ENCODE results near the gene CACNB4.
"Not testable (repeated sequence)": the region's sequence is repeated elsewhere in the genome, so short reads cannot be mapped to it uniquely, and the experiment has no call there.

CACNB4 gene

DNA sequence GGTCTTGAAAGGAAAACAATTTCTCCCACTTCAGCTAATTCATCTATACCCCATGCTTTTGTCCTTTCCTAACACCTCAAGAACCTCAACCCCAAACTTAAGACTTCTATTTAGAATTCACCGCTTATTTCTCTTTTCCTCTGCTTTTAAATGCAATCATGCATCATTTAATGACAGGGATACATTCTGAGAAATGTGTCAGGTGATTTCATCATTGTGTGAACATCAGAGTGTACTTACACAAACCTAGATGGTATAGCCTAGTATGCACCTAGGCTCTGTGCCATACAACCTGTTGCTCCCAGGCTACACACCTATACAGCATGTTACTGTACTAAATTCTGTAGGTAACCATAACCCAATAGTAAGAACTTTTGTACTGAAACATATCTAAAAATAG is 293.5 kb downstream of the CACNB4 start:
- Histone ChIP-seq H3K27me3 (ENCODE audit: control insufficient read depth in 5 of 5, insufficient read depth in 4 of 5, low read length in 5 of 5) (no peaks in the 10 kb centered on the region), H3K4me3 (ENCODE audit: low read depth in 1 of 5, low read length in 5 of 5) (no peak overlapping the region), H3K4me1 (ENCODE audit: control insufficient read depth in 5 of 5, insufficient read depth in 5 of 5, low read length in 5 of 5) (peaks cover 0 to 3% (median 0%) of the 10 kb centered on the region in 5 donors), H3K9ac (ENCODE audit: low read length in 5 of 5) (no peak overlapping the region), H3K36me3 (ENCODE audit: control insufficient read depth in 5 of 5, insufficient read depth in 5 of 5, low read length in 5 of 5) (peaks cover 22 to 38% (median 31%) of the 10 kb centered on the region in 5 donors), H3K9me3 (ENCODE audit: control insufficient read depth in 5 of 5, low read length in 5 of 5) (no peaks in the 10 kb centered on the region), H3K27ac (ENCODE audit: low read depth, low read length) (no peak overlapping the region)

GRCh38 chr2:151803811-151804210 is 295.0 kb downstream of the CACNB4 start:
- H3K27ac ChIP-seq (ENCODE audit: low read depth, low read length) = no peak overlapping the region
- no peaks in the 10 kb centered on the region for H3K9me3 ChIP-seq (ENCODE audit: control insufficient read depth in 5 of 5, low read length in 5 of 5)
- no peak overlapping the region for H3K9ac ChIP-seq (ENCODE audit: low read length in 5 of 5)
- H3K4me3 ChIP-seq (ENCODE audit: low read depth in 1 of 5, low read length in 5 of 5) = no peak overlapping the region
- peaks cover 0 to 3% (median 0%) of the 10 kb centered on the region in 5 donors for H3K4me1 ChIP-seq (ENCODE audit: control insufficient read depth in 5 of 5, insufficient read depth in 5 of 5, low read length in 5 of 5)
- H3K27me3 ChIP-seq (ENCODE audit: control insufficient read depth in 5 of 5, insufficient read depth in 4 of 5, low read length in 5 of 5) = no peaks in the 10 kb centered on the region
- peaks cover 20 to 40% (median 27%) of the 10 kb centered on the region in 5 donors for H3K36me3 ChIP-seq (ENCODE audit: control insufficient read depth in 5 of 5, insufficient read depth in 5 of 5, low read length in 5 of 5)

DNA sequence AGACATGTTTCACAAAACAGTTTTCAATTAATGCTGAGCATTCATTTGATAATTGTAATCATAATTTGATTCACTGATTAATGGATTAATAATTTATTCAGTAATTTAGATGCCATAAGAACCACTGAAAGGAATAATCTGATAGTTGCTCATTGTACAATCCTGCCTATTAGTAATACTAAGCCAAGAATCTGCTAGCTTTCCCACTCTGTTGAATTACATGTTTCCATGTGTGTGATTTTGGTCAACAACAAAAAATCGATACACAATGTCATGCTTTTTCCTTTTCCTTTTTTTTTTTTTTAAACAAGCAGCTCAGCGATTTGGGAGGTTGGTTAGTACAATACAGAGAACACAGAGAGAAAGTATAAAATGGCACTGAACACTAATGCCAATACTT is 296.5 kb downstream of the CACNB4 start:
- no peak overlapping the region for H3K4me3 ChIP-seq (ENCODE audit: low read depth in 1 of 5, low read length in 5 of 5)
- H3K27me3 ChIP-seq (ENCODE audit: control insufficient read depth in 5 of 5, insufficient read depth in 4 of 5, low read length in 5 of 5) = no peaks in the 10 kb centered on the region
- H3K9me3 ChIP-seq (ENCODE audit: control insufficient read depth in 5 of 5, low read length in 5 of 5) = no peaks in the 10 kb centered on the region
- no peak overlapping the region for H3K27ac ChIP-seq (ENCODE audit: low read depth, low read length)
- peaks cover 20 to 40% (median 26%) of the 10 kb centered on the region in 5 donors for H3K36me3 ChIP-seq (ENCODE audit: control insufficient read depth in 5 of 5, insufficient read depth in 5 of 5, low read length in 5 of 5)
- no peaks in the 10 kb centered on the region for H3K4me1 ChIP-seq (ENCODE audit: control insufficient read depth in 5 of 5, insufficient read depth in 5 of 5, low read length in 5 of 5)
- H3K9ac ChIP-seq (ENCODE audit: low read length in 5 of 5) = no peak overlapping the region

DNA sequence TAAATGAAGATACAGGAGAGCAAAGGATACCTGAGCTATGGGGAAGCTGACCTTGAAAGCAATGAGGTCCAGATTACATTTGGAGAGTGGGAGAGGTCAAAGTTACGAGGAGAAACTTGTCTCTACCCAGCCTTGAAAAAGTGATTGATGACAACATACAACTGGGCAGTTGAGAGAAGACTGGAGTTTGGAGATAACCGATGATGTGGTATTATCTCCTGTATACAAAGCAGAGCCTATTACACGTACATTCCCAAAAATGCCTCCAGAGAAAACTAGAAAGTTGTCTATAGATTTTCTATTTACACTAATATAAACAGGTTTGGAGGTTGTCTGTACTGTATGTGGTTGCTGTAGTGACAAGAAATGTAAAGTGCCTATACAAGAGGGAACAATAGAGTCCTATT is 299.0 kb downstream of the CACNB4 start:
- Histone ChIP-seq H3K4me1 (ENCODE audit: control insufficient read depth in 5 of 5, insufficient read depth in 5 of 5, low read length in 5 of 5) (no peaks in the 10 kb centered on the region), H3K4me3 (ENCODE audit: low read depth in 1 of 5, low read length in 5 of 5) (no peak overlapping the region), H3K27me3 (ENCODE audit: control insufficient read depth in 5 of 5, insufficient read depth in 4 of 5, low read length in 5 of 5) (no peaks in the 10 kb centered on the region), H3K9me3 (ENCODE audit: control insufficient read depth in 5 of 5, low read length in 5 of 5) (no peaks in the 10 kb centered on the region), H3K9ac (ENCODE audit: low read length in 5 of 5) (no peak overlapping the region), H3K36me3 (ENCODE audit: control insufficient read depth in 5 of 5, insufficient read depth in 5 of 5, low read length in 5 of 5) (peaks cover 7 to 22% (median 13%) of the 10 kb centered on the region in 5 donors), H3K27ac (ENCODE audit: low read depth, low read length) (no peak overlapping the region)

GRCh38 chr2:151796774-151797173 is 302.1 kb downstream of the CACNB4 start:
- Histone ChIP-seq H3K27ac (ENCODE audit: low read depth, low read length) (no peak overlapping the region), H3K4me3 (ENCODE audit: low read depth in 1 of 5, low read length in 5 of 5) (no peak overlapping the region), H3K9me3 (ENCODE audit: control insufficient read depth in 5 of 5, low read length in 5 of 5) (no peaks in the 10 kb centered on the region), H3K36me3 (ENCODE audit: control insufficient read depth in 5 of 5, insufficient read depth in 5 of 5, low read length in 5 of 5) (peaks cover 0 to 22% (median 5%) of the 10 kb centered on the region in 5 donors), H3K27me3 (ENCODE audit: control insufficient read depth in 5 of 5, insufficient read depth in 4 of 5, low read length in 5 of 5) (no peaks in the 10 kb centered on the region), H3K9ac (ENCODE audit: low read length in 5 of 5) (no peak overlapping the region), H3K4me1 (ENCODE audit: control insufficient read depth in 5 of 5, insufficient read depth in 5 of 5, low read length in 5 of 5) (no peaks in the 10 kb centered on the region)

DNA sequence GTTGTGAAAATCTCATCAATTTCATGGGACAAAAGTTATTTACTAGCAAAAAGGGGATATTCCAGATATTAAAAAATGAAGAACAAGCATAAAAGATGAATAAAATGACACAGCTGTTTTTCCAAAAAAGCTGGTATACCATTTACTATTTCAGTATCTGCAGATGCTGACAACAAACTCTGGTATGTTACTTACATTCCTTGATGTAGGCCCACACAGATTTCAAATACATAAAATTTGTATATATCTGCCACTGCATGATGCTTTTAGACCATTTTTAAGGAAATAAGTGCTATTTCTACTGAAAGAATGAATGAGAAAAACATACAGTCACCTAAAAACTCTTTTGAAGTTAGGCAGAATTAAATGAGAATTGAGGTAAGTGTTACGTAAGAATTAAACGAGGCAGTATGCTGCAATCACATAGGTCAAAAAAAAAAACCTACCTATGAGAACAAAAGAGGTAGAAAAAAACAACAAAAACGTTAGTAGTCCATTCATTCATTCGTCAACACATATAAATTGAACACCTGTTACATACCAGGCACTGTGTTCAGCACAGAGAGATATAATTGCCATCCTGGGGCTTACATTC is 303.1 kb downstream of the CACNB4 start:
- no peak overlapping the region for H3K9ac ChIP-seq (ENCODE audit: low read length in 5 of 5)
- H3K4me3 ChIP-seq (ENCODE audit: low read depth in 1 of 5, low read length in 5 of 5) = no peak overlapping the region
- no peaks in the 10 kb centered on the region for H3K4me1 ChIP-seq (ENCODE audit: control insufficient read depth in 5 of 5, insufficient read depth in 5 of 5, low read length in 5 of 5)
- no peaks in the 10 kb centered on the region for H3K27me3 ChIP-seq (ENCODE audit: control insufficient read depth in 5 of 5, insufficient read depth in 4 of 5, low read length in 5 of 5)
- no peak overlapping the region for H3K27ac ChIP-seq (ENCODE audit: low read depth, low read length)
- H3K9me3 ChIP-seq (ENCODE audit: control insufficient read depth in 5 of 5, low read length in 5 of 5) = no peaks in the 10 kb centered on the region
- peaks cover 0 to 16% (median 5%) of the 10 kb centered on the region in 5 donors for H3K36me3 ChIP-seq (ENCODE audit: control insufficient read depth in 5 of 5, insufficient read depth in 5 of 5, low read length in 5 of 5)

- H3K9me3 ChIP-seq (ENCODE audit: control insufficient read depth in 5 of 5, low read length in 5 of 5); H3K27ac ChIP-seq (ENCODE audit: low read depth, low read length); H3K4me1 ChIP-seq (ENCODE audit: control insufficient read depth in 5 of 5, insufficient read depth in 5 of 5, low read length in 5 of 5); H3K36me3 ChIP-seq (ENCODE audit: control insufficient read depth in 5 of 5, insufficient read depth in 5 of 5, low read length in 5 of 5); H3K4me3 ChIP-seq (ENCODE audit: low read depth in 1 of 5, low read length in 5 of 5); H3K27me3 ChIP-seq (ENCODE audit: control insufficient read depth in 5 of 5, insufficient read depth in 4 of 5, low read length in 5 of 5); H3K9ac ChIP-seq (ENCODE audit: low read length in 5 of 5): not testable (repeated sequence)
These were observed 304.4 kb downstream of the CACNB4 start for GRCh38 chr2:151794422-151794821.

GRCh38 chr2:151793123-151793522 is 305.7 kb downstream of the CACNB4 start:
- H3K27me3 ChIP-seq (ENCODE audit: control insufficient read depth in 5 of 5, insufficient read depth in 4 of 5, low read length in 5 of 5) = no peaks in the 10 kb centered on the region
- H3K4me3 ChIP-seq (ENCODE audit: low read depth in 1 of 5, low read length in 5 of 5) = no peak overlapping the region
- no peaks in the 10 kb centered on the region for H3K9me3 ChIP-seq (ENCODE audit: control insufficient read depth in 5 of 5, low read length in 5 of 5)
- peaks cover under 1 to 9% (median 6%) of the 10 kb centered on the region in 5 donors for H3K36me3 ChIP-seq (ENCODE audit: control insufficient read depth in 5 of 5, insufficient read depth in 5 of 5, low read length in 5 of 5)
- no peak overlapping the region for H3K27ac ChIP-seq (ENCODE audit: low read depth, low read length)
- no peak overlapping the region for H3K9ac ChIP-seq (ENCODE audit: low read length in 5 of 5)
- no peaks in the 10 kb centered on the region for H3K4me1 ChIP-seq (ENCODE audit: control insufficient read depth in 5 of 5, insufficient read depth in 5 of 5, low read length in 5 of 5)

DNA sequence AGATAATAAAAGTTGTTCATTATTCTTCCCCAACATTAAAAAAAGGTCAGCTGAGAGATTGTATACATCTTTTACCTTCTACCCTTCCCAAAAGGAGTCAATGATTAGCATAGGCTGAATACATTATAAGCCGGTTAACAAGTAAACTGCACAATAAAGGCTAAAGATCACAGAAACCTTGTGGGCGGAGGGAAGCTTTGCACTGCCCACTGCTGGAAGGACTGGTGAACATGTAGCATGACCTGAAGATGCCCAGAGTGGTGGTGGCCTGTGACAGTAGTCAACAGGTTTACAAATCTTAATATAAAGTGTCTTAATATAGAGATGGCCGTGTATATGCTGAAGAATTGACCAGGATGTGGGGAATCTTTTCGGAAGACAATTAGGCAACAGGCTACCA is 306.3 kb downstream of the CACNB4 start:
- Histone ChIP-seq H3K4me1 (ENCODE audit: control insufficient read depth in 5 of 5, insufficient read depth in 5 of 5, low read length in 5 of 5) (no peaks in the 10 kb centered on the region), H3K36me3 (ENCODE audit: control insufficient read depth in 5 of 5, insufficient read depth in 5 of 5, low read length in 5 of 5) (peaks cover 2 to 11% (median 8%) of the 10 kb centered on the region in 5 donors), H3K9me3 (ENCODE audit: control insufficient read depth in 5 of 5, low read length in 5 of 5) (no peaks in the 10 kb centered on the region), H3K4me3 (ENCODE audit: low read depth in 1 of 5, low read length in 5 of 5) (no peak overlapping the region), H3K27me3 (ENCODE audit: control insufficient read depth in 5 of 5, insufficient read depth in 4 of 5, low read length in 5 of 5) (no peaks in the 10 kb centered on the region), H3K9ac (ENCODE audit: low read length in 5 of 5) (no peak overlapping the region), H3K27ac (ENCODE audit: low read depth, low read length) (no peak overlapping the region)

DNA sequence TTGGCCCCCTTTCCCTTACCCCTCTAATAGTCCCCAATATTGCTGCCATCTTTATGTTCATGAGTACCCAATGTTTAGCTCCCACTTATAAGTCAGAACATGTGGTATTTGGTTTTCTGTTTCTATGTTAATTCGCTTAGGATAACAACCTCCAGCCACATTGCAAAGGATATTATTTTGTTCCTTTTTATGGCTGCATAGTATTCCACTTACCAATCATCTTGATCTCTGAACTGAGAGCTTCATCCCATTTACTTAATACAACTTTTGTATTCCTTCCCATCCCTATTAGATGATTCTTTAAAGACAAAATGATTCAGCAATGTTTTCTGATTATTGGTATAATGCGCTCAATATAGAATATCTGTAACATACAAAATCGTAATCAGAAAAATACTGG is 307.3 kb downstream of the CACNB4 start:
- Histone ChIP-seq H3K4me1 (ENCODE audit: control insufficient read depth in 5 of 5, insufficient read depth in 5 of 5, low read length in 5 of 5) (no peaks in the 10 kb centered on the region), H3K27me3 (ENCODE audit: control insufficient read depth in 5 of 5, insufficient read depth in 4 of 5, low read length in 5 of 5) (no peaks in the 10 kb centered on the region), H3K4me3 (ENCODE audit: low read depth in 1 of 5, low read length in 5 of 5) (no peak overlapping the region), H3K9ac (ENCODE audit: low read length in 5 of 5) (no peak overlapping the region), H3K9me3 (ENCODE audit: control insufficient read depth in 5 of 5, low read length in 5 of 5) (no peaks in the 10 kb centered on the region), H3K27ac (ENCODE audit: low read depth, low read length) (no peak overlapping the region), H3K36me3 (ENCODE audit: control insufficient read depth in 5 of 5, insufficient read depth in 5 of 5, low read length in 5 of 5) (peaks cover 2 to 11% (median 8%) of the 10 kb centered on the region in 5 donors)

Data from subcutaneous abdominal adipose tissue (tissue), 5 donors.